Gastroesophageal sphincter (tissue), 3 donors: ENCODE results near the gene OSTN.

ENCODE experiments used
- CTCF ChIP-seq, 4 experiments: fragments of 200-600 bp in 2 of 4; fragments of 450-650 bp in 2 of 4; sonication (generic) in 1 of 4; IDR thresholded peaks; one replicate each; pipeline ENCODE4 v1.5.1; 2017 to 2019; ENCODE audit warnings: antibody characterized with exemption in 4 of 4, mild to moderate bottlenecking in 2 of 4, moderate library complexity in 2 of 4
- POLR2A ChIP-seq, 2 donors: fragments of 450-650 bp; IDR thresholded peaks; one replicate each; pipeline ENCODE4 v1.6.1; 2017; ENCODE audit warnings: antibody characterized with exemption in 2 of 2, mild to moderate bottlenecking in 2 of 2, moderate library complexity in 1 of 2
- POLR2AphosphoS5 ChIP-seq: sonication (generic); formaldehyde crosslinking; IDR thresholded peaks from one replicate; pipeline ENCODE4 v1.6.1; 2017; ENCODE audit warnings: antibody characterized with exemption

- no peak for TF ChIP-seq CTCF (IDR thresholded peaks at IDR 0.05)
- no peak for TF ChIP-seq POLR2A (IDR thresholded peaks at IDR 0.05)
- TF ChIP-seq POLR2AphosphoS5, result no peak
Measured at GRCh38 chr3:191234216-191234615, 35.2 kb downstream of the OSTN start.
